Measurements from ENCODE around the gene ELFN2. TPM values are rescaled to one million over a fixed set of nuclear protein-coding genes. Genes with fewer than 3 reads are reported as not detected.

ELFN2 gene
- total RNA-seq, 1 donor from 2014 or later, result 0.26 TPM

- Histone ChIP-seq H3K27me3 (ENCODE audit: control insufficient read depth, insufficient read depth, low read length) (peaks cover 4% of the 10 kb centered on the region), H3K36me3 (ENCODE audit: control insufficient read depth, insufficient read depth, low read length) (no peaks in the 10 kb centered on the region), H3K4me3 (ENCODE audit: low read depth, low read length) (no peak overlapping the region)
- TF ChIP-seq CTCF (IDR thresholded peaks at IDR 0.05; ENCODE audit: insufficient read depth, low read length, severe bottlenecking), result no peak
- DNase-seq (ENCODE audit: low read depth) (no peak), FAIRE-seq (no peak)
Measured at GRCh38 chr22:37392721-37393328, 34.5 kb downstream of the ELFN2 start.

DNA sequence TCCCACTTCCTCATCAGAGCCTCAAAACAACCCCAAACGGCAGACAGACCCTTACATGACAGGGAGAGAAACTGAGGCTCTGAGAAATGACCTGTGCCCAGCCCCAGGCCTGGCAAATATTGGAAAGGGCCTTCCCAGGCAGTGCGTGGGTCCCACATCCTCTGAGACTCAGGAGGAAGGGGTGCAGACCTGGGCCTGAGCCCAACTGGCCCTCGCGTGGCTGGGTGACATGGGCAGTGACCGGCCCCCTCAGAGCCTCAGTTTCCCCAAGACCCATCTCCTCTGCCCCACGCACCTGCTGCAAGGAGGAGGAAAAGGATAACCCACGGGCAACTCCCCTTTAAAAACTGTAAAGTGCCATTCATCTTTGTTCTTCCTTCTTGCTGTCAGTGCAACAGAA lies 35.6 kb downstream of the ELFN2 start:
- DNase-seq (ENCODE audit: low read depth), result no peak
- FAIRE-seq, result no peak
- H3K4me3 ChIP-seq (ENCODE audit: low read depth, low read length), result no peak overlapping the region
- H3K36me3 ChIP-seq (ENCODE audit: control insufficient read depth, insufficient read depth, low read length), result no peaks in the 10 kb centered on the region
- H3K27me3 ChIP-seq (ENCODE audit: control insufficient read depth, insufficient read depth, low read length), result peaks cover 5% of the 10 kb centered on the region
- TF ChIP-seq CTCF (IDR thresholded peaks at IDR 0.05; ENCODE audit: insufficient read depth, low read length, severe bottlenecking), result no peak

DNA sequence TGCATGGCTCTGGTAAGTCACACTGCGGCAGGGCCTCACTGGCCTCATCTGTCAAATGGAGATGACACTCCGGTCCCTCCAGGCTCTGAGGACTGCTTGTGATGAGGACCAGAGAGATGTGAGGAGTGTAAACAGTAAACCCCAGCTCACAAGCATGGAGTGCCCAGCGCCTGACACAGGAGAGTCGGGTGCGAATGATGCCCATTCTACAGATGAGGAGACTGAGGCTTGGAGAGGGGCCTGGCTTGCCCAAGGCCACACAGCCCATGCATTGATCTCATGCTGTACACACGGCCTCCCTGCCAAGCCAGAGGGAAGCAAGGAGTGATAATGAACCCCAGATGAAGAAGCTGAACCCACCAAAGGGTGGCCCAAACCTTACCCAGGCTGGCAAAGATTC lies 37.2 kb downstream of the ELFN2 start:
- Histone ChIP-seq H3K36me3 (ENCODE audit: control insufficient read depth, insufficient read depth, low read length) (no peaks in the 10 kb centered on the region), H3K27me3 (ENCODE audit: control insufficient read depth, insufficient read depth, low read length) (peaks cover 5% of the 10 kb centered on the region), H3K4me3 (ENCODE audit: low read depth, low read length) (no peak overlapping the region)
- FAIRE-seq (no peak), DNase-seq (ENCODE audit: low read depth) (no peak)
- TF ChIP-seq CTCF (IDR thresholded peaks at IDR 0.05; ENCODE audit: insufficient read depth, low read length, severe bottlenecking), result no peak

DNA sequence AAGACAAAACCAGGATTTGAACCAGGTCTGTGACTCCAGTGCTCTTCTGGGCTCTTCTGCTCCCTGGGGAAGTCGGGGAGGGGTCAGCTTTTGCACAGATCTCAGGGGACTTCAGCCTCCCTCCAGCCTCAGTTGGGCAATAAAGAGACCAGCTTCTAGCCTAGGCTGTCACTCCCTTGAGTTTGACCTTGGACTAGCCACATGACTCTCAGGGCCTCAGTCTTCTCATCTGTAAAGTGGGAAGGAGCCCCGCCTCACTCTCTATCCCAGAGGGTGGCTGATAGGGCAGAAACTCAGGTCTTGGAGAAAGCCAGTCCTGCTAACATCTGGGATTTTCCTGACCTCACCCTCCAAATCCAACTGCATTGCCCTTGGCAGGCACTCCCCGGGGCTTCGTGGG lies 38.7 kb downstream of the ELFN2 start:
- Histone ChIP-seq H3K36me3 (ENCODE audit: control insufficient read depth, insufficient read depth, low read length) (no peaks in the 10 kb centered on the region), H3K4me3 (ENCODE audit: low read depth, low read length) (no peak overlapping the region), H3K27me3 (ENCODE audit: control insufficient read depth, insufficient read depth, low read length) (peaks cover 5% of the 10 kb centered on the region)
- FAIRE-seq (no peak), DNase-seq (ENCODE audit: low read depth) (no peak)
- TF ChIP-seq CTCF (IDR thresholded peaks at IDR 0.05; ENCODE audit: insufficient read depth, low read length, severe bottlenecking), result no peak

GRCh38 chr22:37387793-37388192 lies 39.5 kb downstream of the ELFN2 start:
- DNase-seq (ENCODE audit: low read depth) (no peak), FAIRE-seq (no peak)
- Histone ChIP-seq H3K36me3 (ENCODE audit: control insufficient read depth, insufficient read depth, low read length) (no peaks in the 10 kb centered on the region), H3K27me3 (ENCODE audit: control insufficient read depth, insufficient read depth, low read length) (peaks cover 5% of the 10 kb centered on the region), H3K4me3 (ENCODE audit: low read depth, low read length) (no peak overlapping the region)
- no peak for TF ChIP-seq CTCF (IDR thresholded peaks at IDR 0.05; ENCODE audit: insufficient read depth, low read length, severe bottlenecking)

- Histone ChIP-seq H3K36me3 (ENCODE audit: control insufficient read depth, insufficient read depth, low read length) (no peaks in the 10 kb centered on the region), H3K4me3 (ENCODE audit: low read depth, low read length) (no peak overlapping the region), H3K27me3 (ENCODE audit: control insufficient read depth, insufficient read depth, low read length) (peaks cover 5% of the 10 kb centered on the region)
- DNase-seq (ENCODE audit: low read depth), result no peak
- no peak for FAIRE-seq
- TF ChIP-seq CTCF (IDR thresholded peaks at IDR 0.05; ENCODE audit: insufficient read depth, low read length, severe bottlenecking), result no peak
Measured at GRCh38 chr22:37386441-37386840, 40.8 kb downstream of the ELFN2 start.

All from bronchial epithelial cell (primary cell).